GM19438 (cell line): ENCODE results near the gene NKX2-8.
"Not testable (repeated sequence)": the region's sequence is repeated elsewhere in the genome, so short reads cannot be mapped to it uniquely, and the experiment has no call there.

Source experiments
- ATAC-seq: cut with Tn5 transposase; IDR thresholded peaks from one replicate; pipeline ENCODE4 v1.9.1; 2021; ENCODE audit warnings: low read depth; ENCODE audit not compliant: unreplicated experiment

The NKX2-8 gene

GRCh38 chr14:36580856-36581831 lies 1.3 kb downstream of the NKX2-8 start:
- no peak for ATAC-seq

DNA sequence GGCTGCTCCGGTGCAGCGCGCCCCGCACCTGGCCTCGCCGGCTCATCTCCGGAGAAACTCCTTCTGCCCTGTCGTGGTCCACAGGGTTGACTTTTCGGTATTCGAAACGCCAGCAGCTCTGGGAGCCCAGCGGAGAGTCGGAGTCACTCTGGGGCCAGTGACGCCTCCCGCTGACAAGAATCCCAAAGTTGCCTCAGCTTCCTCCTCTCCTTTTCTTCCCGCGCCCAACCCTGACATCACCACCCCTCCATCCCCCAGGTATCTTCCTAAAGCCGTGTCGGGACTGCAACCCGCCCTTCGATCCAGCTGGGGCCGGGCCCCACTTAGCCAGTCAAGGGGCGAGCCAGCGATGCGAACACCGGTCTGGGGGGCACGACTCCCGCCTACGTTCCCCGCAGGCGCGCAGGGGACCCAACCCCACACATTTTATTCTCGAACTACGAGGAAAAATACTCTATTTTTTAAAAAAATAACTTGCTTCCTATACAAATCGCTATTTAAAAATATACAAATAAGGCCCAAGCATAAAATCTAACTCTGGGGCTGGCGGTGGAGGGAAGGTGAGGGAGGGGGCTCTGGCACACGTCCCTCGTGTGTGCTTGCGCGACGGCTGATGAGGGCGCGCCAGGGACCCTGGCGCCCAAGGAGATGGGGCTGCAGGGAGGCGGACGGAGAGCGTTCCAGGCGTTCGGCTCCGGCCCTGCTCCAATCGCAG lies 2.1 kb downstream of the NKX2-8 start:
- ATAC-seq, result no peak

DNA sequence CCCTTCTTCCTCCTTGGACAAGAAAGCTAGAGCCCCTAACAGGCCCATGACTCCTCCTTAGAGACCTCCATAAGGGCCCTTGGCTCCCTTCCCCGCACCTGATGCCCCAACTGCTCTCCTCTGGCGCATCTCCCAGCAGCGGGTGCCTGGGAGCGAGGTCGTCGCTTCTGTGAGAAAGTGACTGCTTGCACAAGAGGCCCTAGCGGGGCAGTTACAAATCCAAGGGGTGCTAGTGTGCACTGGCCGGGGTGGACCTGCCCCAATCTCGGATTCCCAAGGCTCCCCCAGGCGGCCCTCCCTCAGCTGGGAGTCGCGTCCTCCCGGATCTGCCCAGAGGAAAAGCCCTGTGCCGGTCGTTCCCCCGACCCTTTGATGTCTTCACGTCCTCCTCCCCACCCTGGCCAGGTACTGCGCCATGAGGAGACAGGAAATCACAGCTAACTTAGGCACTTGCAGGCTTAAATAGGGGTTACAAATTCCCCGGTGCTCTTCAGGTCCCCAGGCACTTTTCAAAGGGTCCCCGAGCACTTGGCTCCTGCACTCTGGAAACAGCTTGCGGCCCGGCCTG lies 2.8 kb downstream of the NKX2-8 start:
- no peak for ATAC-seq

DNA sequence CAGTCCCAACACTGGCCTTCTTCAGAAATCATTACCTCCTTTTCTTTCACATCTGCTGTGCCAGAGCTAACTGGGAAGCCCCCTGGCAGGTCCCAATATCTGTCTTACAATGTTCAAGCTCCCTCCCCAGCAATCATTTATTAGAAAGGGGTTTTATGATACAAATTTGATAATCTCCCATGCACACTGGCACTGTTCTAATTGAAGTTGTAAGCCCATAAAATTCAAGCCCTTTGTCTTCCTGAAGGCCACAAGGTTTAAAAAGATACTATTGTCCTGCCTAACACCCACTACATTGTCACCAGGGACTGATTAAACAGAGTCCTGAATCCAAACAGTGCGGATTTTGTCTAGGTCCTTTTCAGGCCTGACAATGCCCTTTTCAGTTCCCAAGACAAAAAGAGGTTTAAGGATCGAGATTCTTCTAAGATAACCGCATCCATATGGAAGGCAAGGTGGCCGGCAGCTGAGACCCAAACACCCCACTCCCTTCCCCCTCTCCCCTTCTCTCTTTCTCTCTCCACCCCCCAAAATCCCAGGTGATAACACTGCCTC lies 3.3 kb downstream of the NKX2-8 start:
- no peak for ATAC-seq

DNA sequence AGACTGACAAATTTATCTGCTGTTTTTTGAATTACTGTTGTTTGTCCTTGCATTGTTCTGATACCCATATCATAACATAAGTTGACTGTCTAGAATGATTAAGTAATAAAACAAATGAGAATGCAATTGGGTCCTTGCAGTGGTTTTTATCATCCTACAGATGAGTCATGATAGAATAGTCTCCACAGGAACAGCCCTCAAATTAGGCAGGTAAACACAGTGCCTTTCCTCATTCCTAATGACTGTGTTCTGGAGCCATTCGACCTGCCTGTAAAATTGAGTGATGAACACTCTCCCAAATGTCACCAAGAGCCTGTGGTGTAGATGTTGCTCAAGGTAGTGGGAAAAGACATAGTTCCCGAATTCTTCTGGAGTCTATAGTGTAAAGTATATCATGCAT lies 12.3 kb downstream of the NKX2-8 start:
- no peak for ATAC-seq

DNA sequence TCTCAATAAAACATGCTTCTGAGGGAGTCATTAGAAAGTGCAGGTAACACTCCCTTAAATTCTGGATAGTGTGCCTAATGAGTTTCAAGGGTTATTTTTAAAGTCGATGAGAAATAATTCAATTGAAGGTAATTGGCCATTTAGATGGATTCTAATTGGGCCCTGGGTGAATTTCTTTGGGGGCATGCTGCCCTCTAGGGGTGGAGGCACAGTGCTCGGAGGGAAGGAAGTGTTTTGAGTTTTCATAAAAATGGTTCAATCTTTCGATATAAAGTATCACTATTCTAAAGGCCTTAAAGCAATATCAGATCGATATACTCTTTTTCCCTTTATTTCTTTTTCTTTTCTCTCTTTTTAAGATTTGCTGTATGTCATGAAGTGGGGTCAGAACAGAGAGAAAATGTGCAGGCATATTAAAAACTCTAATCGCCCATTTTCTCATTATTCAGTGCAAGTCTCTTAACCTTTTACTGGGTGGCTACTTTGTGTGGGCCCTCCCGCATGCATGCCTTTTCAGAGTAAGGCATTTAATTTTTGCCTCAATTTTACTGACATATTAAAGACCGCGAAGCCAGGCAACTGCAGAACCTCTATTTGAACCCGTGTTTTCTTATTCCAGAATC lies 25.5 kb downstream of the NKX2-8 start:
- ATAC-seq, result no peak

GRCh38 chr14:36555998-36556743 lies 26.2 kb downstream of the NKX2-8 start:
- no peak for ATAC-seq

DNA sequence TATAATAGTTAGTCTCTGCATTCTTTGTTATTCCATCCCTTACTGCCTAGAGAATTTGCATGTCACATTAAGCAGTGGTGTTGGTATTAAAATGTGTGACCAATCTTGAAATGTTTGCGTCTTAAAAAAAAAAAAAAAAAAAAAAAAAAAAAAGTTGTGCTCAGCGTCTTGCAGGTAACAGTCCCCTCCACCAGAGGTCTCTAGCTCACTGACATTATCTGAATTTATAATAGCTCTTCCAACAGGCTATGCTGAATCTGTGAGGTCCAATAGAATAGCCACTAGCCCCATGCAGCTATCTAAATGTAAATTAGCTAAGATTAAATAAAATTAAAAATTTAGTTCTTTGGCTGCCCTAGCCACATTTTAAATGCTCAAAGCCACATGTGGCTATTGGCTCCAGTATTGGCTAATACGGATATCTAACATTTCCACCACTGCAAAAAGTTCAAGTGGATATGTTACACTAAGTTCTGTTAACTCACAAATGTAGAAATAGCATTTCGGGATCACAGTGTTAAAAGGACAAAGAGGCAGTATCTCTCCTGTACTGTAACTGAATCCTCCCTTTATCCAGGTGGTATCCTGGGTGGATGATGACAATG lies 28.7 kb downstream of the NKX2-8 start:
- ATAC-seq, result no peak

- ATAC-seq, result no peak
Observed at GRCh38 chr14:36550899-36551298, 31.5 kb downstream of the NKX2-8 start.

- ATAC-seq, result not testable (repeated sequence)
Observed at GRCh38 chr14:36544280-36544679, 38.1 kb downstream of the NKX2-8 start.

DNA sequence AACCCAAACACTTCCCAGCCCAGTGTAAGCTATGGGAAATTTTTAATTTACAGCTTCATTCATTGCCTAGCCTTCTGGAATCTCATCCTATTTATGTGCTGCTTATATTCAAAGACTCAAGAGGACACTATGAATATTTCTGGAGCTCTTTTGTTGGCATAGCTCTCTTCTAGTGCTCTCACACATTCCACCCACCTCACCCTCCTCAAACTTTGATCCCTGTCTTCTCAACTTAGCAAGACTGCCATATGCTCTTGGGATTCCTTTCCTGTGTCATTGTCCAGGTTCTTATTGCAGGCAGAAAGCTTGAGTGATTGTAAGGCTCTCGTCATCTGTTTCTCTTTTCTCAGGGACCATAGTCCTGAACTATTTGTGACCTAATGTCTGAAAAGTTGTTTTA lies 44.4 kb downstream of the NKX2-8 start:
- no peak for ATAC-seq
